Measurements from ENCODE around the gene DRC7. TPM values are rescaled to one million over a fixed set of nuclear protein-coding genes. Genes with fewer than 3 reads are reported as not detected.

DRC7 gene
- total RNA-seq, 1 donor from 2014 or later, result 0.04 TPM

GRCh38 chr16:57703416-57704010 lies 8.9 kb downstream of the DRC7 start:
- H3K4me3 ChIP-seq (ENCODE audit: low read depth, low read length), result no peak overlapping the region
- no peak for TF ChIP-seq CTCF (IDR thresholded peaks at IDR 0.05; ENCODE audit: insufficient read depth, low read length, poor library complexity, severe bottlenecking)
- H3K27me3 ChIP-seq (ENCODE audit: control insufficient read depth, insufficient read depth, low read length), result peaks cover 15% of the 10 kb centered on the region
- DNase-seq (ENCODE audit: low read depth), result no peak
- H3K36me3 ChIP-seq (ENCODE audit: control insufficient read depth, insufficient read depth, low read length), result no peaks in the 10 kb centered on the region

GRCh38 chr16:57704011-57704904 lies 9.7 kb downstream of the DRC7 start:
- DNase-seq (ENCODE audit: low read depth), result no peak
- H3K27me3 ChIP-seq (ENCODE audit: control insufficient read depth, insufficient read depth, low read length), result peaks cover 15% of the 10 kb centered on the region
- no peak for TF ChIP-seq CTCF (IDR thresholded peaks at IDR 0.05; ENCODE audit: insufficient read depth, low read length, poor library complexity, severe bottlenecking)
- no peak overlapping the region for H3K4me3 ChIP-seq (ENCODE audit: low read depth, low read length)
- no peaks in the 10 kb centered on the region for H3K36me3 ChIP-seq (ENCODE audit: control insufficient read depth, insufficient read depth, low read length)

GRCh38 chr16:57704905-57705852 lies 10.6 kb downstream of the DRC7 start:
- TF ChIP-seq CTCF (IDR thresholded peaks at IDR 0.05; ENCODE audit: insufficient read depth, low read length, poor library complexity, severe bottlenecking), result no peak
- H3K27me3 ChIP-seq (ENCODE audit: control insufficient read depth, insufficient read depth, low read length), result peaks cover 13% of the 10 kb centered on the region
- H3K36me3 ChIP-seq (ENCODE audit: control insufficient read depth, insufficient read depth, low read length), result no peaks in the 10 kb centered on the region
- H3K4me3 ChIP-seq (ENCODE audit: low read depth, low read length), result no peak overlapping the region
- no peak for DNase-seq (ENCODE audit: low read depth)

GRCh38 chr16:57706717-57707116 lies 12.1 kb downstream of the DRC7 start:
- Histone ChIP-seq H3K27me3 (ENCODE audit: control insufficient read depth, insufficient read depth, low read length) (peaks cover 14% of the 10 kb centered on the region), H3K36me3 (ENCODE audit: control insufficient read depth, insufficient read depth, low read length) (no peaks in the 10 kb centered on the region), H3K4me3 (ENCODE audit: low read depth, low read length) (no peak overlapping the region)
- TF ChIP-seq CTCF (IDR thresholded peaks at IDR 0.05; ENCODE audit: insufficient read depth, low read length, poor library complexity, severe bottlenecking), result no peak
- DNase-seq (ENCODE audit: low read depth), result no peak

- TF ChIP-seq CTCF (IDR thresholded peaks at IDR 0.05; ENCODE audit: insufficient read depth, low read length, poor library complexity, severe bottlenecking), result no peak
- H3K4me3 ChIP-seq (ENCODE audit: low read depth, low read length), result no peak overlapping the region
- no peaks in the 10 kb centered on the region for H3K36me3 ChIP-seq (ENCODE audit: control insufficient read depth, insufficient read depth, low read length)
- peaks cover 10% of the 10 kb centered on the region for H3K27me3 ChIP-seq (ENCODE audit: control insufficient read depth, insufficient read depth, low read length)
- no peak for DNase-seq (ENCODE audit: low read depth)
These were observed 12.7 kb downstream of the DRC7 start for GRCh38 chr16:57707331-57707730.

Measured in kidney epithelial cell (primary cell).